ENCODE results near the gene ARL17B. TPM values are rescaled to one million over a fixed set of nuclear protein-coding genes. Genes with fewer than 3 reads are reported as not detected.
"Not testable (repeated sequence)": the region's sequence is repeated elsewhere in the genome, so short reads cannot be mapped to it uniquely, and the experiment has no call there.

ARL17B gene
- total RNA-seq, 2 experiments from 2014 or later: 22.6 to 27.6 TPM

DNA sequence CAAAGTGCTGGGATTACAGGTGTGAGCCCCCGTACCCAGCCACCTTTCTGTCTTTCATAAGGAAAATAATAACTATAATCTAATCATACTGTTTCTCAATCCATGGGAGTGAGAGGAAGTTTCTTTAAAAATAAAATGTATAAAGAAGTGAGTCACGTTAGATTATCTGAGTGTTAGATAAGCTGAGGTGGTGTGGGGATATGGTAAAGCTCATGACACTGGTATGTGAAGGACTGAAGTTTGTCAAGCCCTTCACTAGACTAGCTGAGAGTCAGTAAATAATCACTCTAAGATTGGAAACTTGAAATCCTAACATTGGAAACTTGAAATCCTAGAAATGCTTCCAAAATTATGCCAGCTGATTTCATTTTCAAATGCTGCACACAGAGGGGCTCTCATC, 76.1 kb downstream of the ARL17B start:
- H3K36me3 Mint-ChIP-seq (ENCODE audit: low read depth); POLR2A ChIA-PET; H3K9me3 Mint-ChIP-seq (ENCODE audit: low read depth); H3K27me3 Mint-ChIP-seq; H3K27ac Mint-ChIP-seq; ATAC-seq; H3K4me3 Mint-ChIP-seq; DNase-seq: not testable (repeated sequence)
- H3K4me1 Mint-ChIP-seq: peaks cover 19% of the 10 kb centered on the region
- intact Hi-C loops (cut with DNase I, micrococcal nuclease): loop anchor here (2.0 to 5.0 kb wide), 2 partner anchors 19 to 283 kb away; no protein-coding TSS in a partner anchor
- CTCF ChIA-PET: interaction anchor here (1.7 kb wide), 1 partner anchor 284 kb away, joined by 8 read pairs; no protein-coding TSS in a partner anchor

DNA sequence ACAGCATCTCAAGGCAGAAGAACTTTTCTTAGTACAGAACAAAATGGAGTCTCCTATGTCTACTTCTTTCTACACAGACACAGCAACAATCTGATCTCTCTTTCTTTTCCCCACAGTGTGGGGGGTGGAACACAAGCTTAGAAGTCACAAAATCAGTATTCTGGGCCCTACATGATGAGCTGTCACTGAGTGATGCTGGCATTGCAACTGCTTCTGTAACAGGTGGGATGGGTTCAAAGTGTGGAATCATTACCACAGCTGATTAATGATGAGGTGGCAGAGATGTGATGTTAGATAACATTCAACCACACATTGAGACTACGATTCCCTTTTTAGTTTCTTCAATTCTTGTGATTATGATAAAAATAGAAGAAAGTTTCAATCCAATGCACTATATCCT, 77.1 kb downstream of the ARL17B start:
- H3K9me3 Mint-ChIP-seq (ENCODE audit: low read depth); H3K36me3 Mint-ChIP-seq (ENCODE audit: low read depth); POLR2A ChIA-PET; H3K4me3 Mint-ChIP-seq; H3K27me3 Mint-ChIP-seq; CTCF ChIA-PET: not testable (repeated sequence)
- Mint-ChIP-seq H3K4me1 (peaks cover 19% of the 10 kb centered on the region), H3K27ac (peak overlapping the region; percentile 61)
- DNase-seq: peak; percentile 58
- intact Hi-C loops (cut with DNase I, micrococcal nuclease): loop anchor here in 1 of 2 experiments (2.0 kb wide), 1 partner anchor 18 kb away; no protein-coding TSS in a partner anchor
- peak; percentile 99 for ATAC-seq

DNA sequence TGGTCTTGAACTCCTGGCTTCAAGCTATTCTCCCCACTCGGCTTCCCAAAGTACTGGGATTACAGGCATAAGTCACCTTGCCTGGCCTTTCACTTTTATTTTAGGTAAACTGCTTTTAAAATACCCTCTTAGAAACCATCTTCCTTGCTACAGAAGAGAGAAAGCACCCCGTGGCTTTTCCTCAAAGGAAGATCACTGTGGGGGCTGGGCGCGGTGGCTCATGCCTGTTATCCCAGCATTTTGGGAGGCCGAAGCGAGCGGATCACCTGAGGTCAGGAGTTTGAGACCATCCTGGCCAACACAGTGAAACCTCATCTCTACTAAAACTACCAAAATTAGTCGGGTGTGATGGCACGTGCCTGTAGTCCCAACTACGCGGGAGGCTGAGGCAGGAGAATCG, 78.9 kb downstream of the ARL17B start:
- H3K9me3 Mint-ChIP-seq (ENCODE audit: low read depth); H3K4me3 Mint-ChIP-seq; POLR2A ChIA-PET; ATAC-seq; H3K36me3 Mint-ChIP-seq (ENCODE audit: low read depth); CTCF ChIA-PET; H3K27me3 Mint-ChIP-seq; DNase-seq; H3K27ac Mint-ChIP-seq; intact Hi-C loops (cut with DNase I, micrococcal nuclease): not testable (repeated sequence)
- peaks cover 19% of the 10 kb centered on the region for H3K4me1 Mint-ChIP-seq

DNA sequence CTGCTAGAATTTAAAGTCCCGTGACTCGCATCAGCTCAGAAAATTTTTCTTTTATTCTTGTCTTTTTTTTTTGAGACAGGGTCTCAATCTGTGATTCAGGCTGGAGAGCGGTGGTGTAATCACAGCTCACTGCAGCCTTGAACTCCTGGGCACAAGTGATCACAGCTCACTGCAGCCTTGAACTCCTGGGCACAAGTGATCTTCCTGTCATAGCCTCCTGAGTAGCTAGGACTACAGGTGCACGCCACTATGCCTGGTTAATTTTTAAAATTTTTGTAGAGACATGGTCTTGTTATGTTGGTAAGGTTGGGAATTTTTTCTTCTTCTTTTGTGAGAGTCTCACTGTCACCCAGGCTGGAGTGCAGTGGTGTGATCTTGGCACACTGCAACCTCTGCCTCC, 80.2 kb downstream of the ARL17B start:
- POLR2A ChIA-PET: not testable (repeated sequence)

DNA sequence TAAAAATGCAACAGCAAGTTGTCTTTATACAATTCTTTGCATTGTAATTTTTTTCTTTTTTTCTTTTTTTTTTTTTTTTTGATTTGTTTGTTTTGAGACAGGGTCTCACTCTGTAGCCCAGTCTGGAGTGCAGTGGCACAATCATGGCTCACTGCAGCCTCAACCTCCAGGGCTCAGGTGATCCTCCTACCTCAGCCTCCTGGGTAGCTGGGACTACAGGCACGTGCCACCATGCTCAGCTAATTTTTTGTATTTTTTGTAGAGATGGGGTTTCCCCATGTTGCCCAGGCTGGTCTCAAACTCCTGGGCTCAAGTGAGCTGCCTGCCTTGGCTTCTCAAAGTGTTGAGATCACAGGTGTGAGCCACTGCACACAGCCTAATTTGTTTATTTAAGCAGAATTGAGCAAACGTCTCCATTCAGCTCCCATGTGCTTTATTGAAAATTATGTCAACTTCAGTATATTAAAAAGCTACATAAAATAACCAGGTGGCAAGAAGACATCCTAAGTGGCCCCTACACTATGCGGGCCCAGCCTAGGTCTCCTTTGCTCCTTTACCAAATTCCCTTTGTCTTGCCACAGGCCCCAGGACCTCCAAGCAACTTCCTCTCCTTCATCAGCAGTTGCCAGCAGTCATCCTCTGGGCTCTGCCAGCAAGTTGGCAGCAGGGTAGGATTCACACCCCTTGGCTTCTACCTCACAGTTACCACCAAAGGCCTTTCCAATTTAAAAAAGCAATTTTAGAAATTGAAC, 84.7 kb downstream of the ARL17B start:
- CTCF ChIA-PET; H3K27ac Mint-ChIP-seq; H3K36me3 Mint-ChIP-seq (ENCODE audit: low read depth); intact Hi-C loops (cut with DNase I, micrococcal nuclease); H3K9me3 Mint-ChIP-seq (ENCODE audit: low read depth); ATAC-seq; H3K4me1 Mint-ChIP-seq; POLR2A ChIA-PET; H3K27me3 Mint-ChIP-seq; DNase-seq; H3K4me3 Mint-ChIP-seq: not testable (repeated sequence)

More for the DNA sequence above, 80.2 kb downstream of the ARL17B start:
- CTCF ChIA-PET; H3K27me3 Mint-ChIP-seq; H3K9me3 Mint-ChIP-seq (ENCODE audit: low read depth); intact Hi-C loops (cut with DNase I, micrococcal nuclease); H3K4me3 Mint-ChIP-seq; DNase-seq; H3K27ac Mint-ChIP-seq; H3K36me3 Mint-ChIP-seq (ENCODE audit: low read depth); ATAC-seq: not testable (repeated sequence)
- peaks cover 15% of the 10 kb centered on the region for H3K4me1 Mint-ChIP-seq

DNA sequence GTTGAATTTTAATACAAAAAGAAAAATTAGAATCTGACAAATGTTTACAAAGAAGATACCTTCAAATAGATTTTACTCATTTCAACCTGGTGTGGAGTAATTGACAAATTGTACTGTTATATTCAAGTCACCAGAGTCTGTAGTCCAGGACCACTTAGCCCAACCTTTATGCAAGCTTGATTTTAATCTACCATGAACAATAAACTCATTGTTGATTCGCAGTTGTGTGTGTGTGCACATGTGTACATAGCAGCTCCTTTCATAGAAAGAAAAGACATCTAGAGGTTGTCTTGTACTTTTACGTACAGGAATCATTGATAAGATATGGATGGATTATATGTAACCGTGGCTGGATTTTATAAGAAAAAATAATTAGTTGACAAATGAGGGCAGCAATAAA, 87.3 kb downstream of the ARL17B start:
- intact Hi-C loops (cut with DNase I, micrococcal nuclease): no loop called here
- CTCF ChIA-PET: no interaction called here
- no peaks in the 10 kb centered on the region for H3K9me3 Mint-ChIP-seq (ENCODE audit: low read depth)
- no peaks in the 10 kb centered on the region for H3K4me1 Mint-ChIP-seq
- no peaks in the 10 kb centered on the region for H3K27me3 Mint-ChIP-seq
- ATAC-seq (no peak), DNase-seq (no peak)
- H3K4me3 Mint-ChIP-seq: no peak overlapping the region
- no peak overlapping the region for H3K27ac Mint-ChIP-seq
- POLR2A ChIA-PET: no interaction called here
- no peaks in the 10 kb centered on the region for H3K36me3 Mint-ChIP-seq (ENCODE audit: low read depth)

DNA sequence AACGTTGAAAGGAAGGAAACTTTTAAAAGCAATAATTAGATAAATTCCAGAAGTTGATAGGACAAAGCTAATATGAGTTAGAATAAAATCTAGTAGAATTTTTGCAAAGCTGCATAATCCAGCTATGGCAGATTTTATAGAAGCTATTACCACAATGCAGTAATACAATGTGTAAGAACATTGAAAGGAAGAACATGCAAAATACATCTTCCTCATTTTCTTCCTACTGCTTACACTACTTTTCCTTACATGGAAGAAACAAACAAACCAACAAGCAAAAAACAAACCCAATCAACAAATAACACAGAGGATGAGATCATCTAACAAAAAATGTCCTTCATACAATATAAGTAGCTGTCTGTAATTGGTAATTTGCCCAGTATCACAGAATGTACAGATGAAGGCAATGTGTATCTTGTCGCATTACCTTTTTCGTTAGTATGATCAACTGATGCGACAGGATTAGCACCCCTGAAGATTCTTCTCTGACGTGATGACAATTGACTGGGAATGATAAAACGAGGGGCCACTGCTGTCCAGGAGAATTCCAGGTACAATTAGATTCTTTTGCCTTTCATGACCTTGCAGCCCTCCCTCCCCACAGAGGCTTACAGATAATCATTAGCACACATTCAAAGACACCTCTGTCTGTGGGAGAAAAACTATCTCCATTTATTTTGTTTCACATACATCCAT, 87.9 kb downstream of the ARL17B start:
- no peaks in the 10 kb centered on the region for H3K4me1 Mint-ChIP-seq
- H3K4me3 Mint-ChIP-seq: no peak overlapping the region
- ChIA-PET POLR2A (no interaction called here), CTCF (interaction anchor here (0.6 kb wide), 1 partner anchor 633 kb away, joined by 3 read pairs; no protein-coding TSS in a partner anchor)
- intact Hi-C loops (cut with DNase I, micrococcal nuclease): no loop called here
- H3K9me3 Mint-ChIP-seq (ENCODE audit: low read depth): no peaks in the 10 kb centered on the region
- no peaks in the 10 kb centered on the region for H3K27me3 Mint-ChIP-seq
- H3K27ac Mint-ChIP-seq: no peak overlapping the region
- no peak for DNase-seq
- no peak for ATAC-seq
- no peaks in the 10 kb centered on the region for H3K36me3 Mint-ChIP-seq (ENCODE audit: low read depth)

DNA sequence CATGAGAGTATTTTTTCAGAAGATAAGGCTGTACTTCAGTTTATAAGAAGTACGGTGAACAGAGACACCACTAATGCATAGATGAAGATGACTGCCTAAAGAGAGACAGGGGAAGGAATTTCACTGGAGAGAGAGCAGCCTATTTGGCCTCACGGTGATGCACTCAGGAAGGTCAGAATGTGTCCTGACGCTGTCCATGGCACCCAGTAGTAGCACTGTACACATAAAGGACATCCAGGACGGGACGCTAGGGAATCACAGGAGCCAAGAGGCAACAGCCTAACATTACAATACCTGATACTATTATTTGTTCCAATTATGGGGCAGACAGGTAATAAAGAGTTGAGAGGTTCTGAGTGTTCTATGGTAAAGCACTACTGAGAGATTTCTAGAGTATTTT, 91.5 kb downstream of the ARL17B start:
- DNase-seq: no peak
- ATAC-seq: no peak
- H3K4me3 Mint-ChIP-seq: no peak overlapping the region
- H3K27me3 Mint-ChIP-seq: no peaks in the 10 kb centered on the region
- H3K4me1 Mint-ChIP-seq: peaks cover 24% of the 10 kb centered on the region
- no peaks in the 10 kb centered on the region for H3K9me3 Mint-ChIP-seq (ENCODE audit: low read depth)
- ChIA-PET CTCF (interaction anchor here (0.5 kb wide), 1 partner anchor 622 kb away, joined by 3 read pairs; no protein-coding TSS in a partner anchor), POLR2A (no interaction called here)
- no peaks in the 10 kb centered on the region for H3K36me3 Mint-ChIP-seq (ENCODE audit: low read depth)
- no peak overlapping the region for H3K27ac Mint-ChIP-seq
- intact Hi-C loops (cut with DNase I, micrococcal nuclease): no loop called here

DNA sequence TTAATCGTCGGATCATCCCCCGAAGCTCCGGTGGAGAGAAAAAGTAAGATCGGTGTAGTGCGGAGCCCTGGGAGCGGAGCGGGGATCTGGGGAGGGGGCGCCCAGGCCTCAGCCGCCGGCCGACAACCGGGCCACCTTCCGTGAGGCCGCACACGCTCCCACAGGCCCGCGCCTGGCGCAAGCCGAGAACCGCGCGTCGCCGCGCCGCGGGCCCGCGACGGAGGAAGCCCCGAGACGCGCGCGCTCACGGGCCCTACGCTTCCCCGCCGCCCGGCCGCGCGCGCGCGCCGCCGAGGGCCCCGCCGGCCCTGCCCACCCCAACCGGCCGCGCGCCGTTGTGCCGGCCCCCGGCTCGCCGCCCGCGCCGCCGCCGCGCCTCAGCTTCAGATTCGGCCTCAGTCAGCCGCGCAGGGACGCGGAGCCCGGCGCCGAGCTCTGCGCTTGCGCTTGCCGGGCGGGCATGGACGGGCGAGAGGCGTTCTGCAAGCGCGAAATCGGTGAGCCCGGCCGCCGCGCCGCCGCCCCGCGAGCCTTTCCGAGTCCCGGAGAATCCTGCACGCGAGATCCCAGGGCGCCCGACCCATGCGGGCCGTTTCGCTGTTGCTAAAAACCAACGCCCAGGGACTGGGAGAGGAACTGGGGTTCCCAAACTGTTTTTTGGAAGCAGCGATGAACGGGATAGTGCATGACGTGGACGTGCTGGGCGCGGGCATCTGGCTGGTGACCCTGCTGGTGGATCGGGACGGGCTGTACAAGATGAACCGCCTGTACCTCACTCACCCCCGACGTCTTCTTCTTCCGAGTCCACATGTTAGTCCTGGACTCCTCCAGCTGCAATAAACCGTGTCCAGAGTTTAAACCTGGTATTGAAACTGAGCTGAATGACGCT, 94.7 kb downstream of the ARL17B start:
- H3K27me3 Mint-ChIP-seq: no peaks in the 10 kb centered on the region
- H3K4me1 Mint-ChIP-seq: peaks cover 34% of the 10 kb centered on the region
- CTCF ChIA-PET: interaction anchor here (0.5 to 1.0 kb wide), 4 partner anchors 11 to 1216 kb away, joined by 3 to 5 read pairs (median 4); no protein-coding TSS in a partner anchor
- DNase-seq (peak; percentile 90), ATAC-seq (peak; percentile 85)
- intact Hi-C loops (cut with DNase I, micrococcal nuclease): loop anchor here in 1 of 2 experiments (1.0 to 2.0 kb wide), 4 partner anchors 18 to 373 kb away; partner anchors contain the start of genes KANSL1 and MAPT
- no peaks in the 10 kb centered on the region for H3K36me3 Mint-ChIP-seq (ENCODE audit: low read depth)
- POLR2A ChIA-PET: interaction anchor here (0.6 kb wide), 1 partner anchor 736 kb away, joined by 3 read pairs; no protein-coding TSS in a partner anchor
- H3K9me3 Mint-ChIP-seq (ENCODE audit: low read depth): no peaks in the 10 kb centered on the region
- peak overlapping the region; percentile 74 for H3K27ac Mint-ChIP-seq
- H3K4me3 Mint-ChIP-seq: peak overlapping the region; percentile 76

DNA sequence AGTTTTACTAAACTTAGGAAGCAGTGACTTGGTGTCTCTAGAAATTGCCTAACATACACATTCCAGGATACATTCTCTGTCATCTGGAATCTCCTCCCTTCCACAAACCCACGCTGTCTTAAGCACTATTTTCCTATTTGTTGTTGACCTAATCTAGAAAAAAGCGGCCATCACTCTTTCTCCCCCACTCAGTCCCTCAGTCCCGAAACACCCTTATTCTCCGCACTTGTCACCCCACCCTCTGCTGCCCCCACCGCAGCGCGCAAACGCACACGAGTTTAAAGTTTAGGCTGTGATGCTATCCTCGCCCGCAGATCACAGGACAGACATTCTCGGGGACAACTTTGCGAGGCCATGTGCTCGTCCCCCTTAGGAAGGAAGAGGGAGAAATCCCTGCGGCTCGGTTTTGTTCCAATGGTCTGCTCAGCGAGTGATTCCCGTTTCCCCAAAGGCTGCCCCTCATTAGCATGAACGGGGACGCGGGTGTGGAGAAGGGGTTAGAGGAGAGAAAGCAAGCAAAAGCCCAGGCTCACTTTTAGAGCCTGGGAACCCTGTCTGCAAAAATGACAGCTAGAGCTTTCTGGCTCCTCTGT, 95.4 kb downstream of the ARL17B start:
- ChIA-PET POLR2A (interaction anchor here (0.6 kb wide), 1 partner anchor 737 kb away, joined by 3 read pairs; no protein-coding TSS in a partner anchor), CTCF (interaction anchor here (0.9 to 1.0 kb wide), 2 partner anchors 10 to 48 kb away, joined by 3 to 4 read pairs; no protein-coding TSS in a partner anchor)
- peak; percentile 15 for DNase-seq
- not testable (repeated sequence) for H3K36me3 Mint-ChIP-seq (ENCODE audit: low read depth); H3K9me3 Mint-ChIP-seq (ENCODE audit: low read depth); H3K27me3 Mint-ChIP-seq; ATAC-seq
- Mint-ChIP-seq H3K27ac (peak overlapping the region; percentile 74), H3K4me3 (peak overlapping the region; percentile 76), H3K4me1 (peaks cover 34% of the 10 kb centered on the region)
- intact Hi-C loops (cut with DNase I, micrococcal nuclease): loop anchor here in 1 of 2 experiments (1.0 to 2.0 kb wide), 4 partner anchors 19 to 372 kb away; partner anchors contain the start of genes KANSL1 and MAPT

Data from activated CD4-positive, alpha-beta T cell treated with anti-CD3 and anti-CD28 coated beads for 36 hours (primary cell).